Measurements from ENCODE around the gene ELK3. TPM values are rescaled to one million over a fixed set of nuclear protein-coding genes. Genes with fewer than 3 reads are reported as not detected.

ELK3 gene
- total and polyA plus RNA-seq, 9 of the 15 experiments (the other 6 are each of a cell fraction or from before 2014, with no cell fraction given): 1.5 to 5.5 (median 2.9) TPM

- H3K4me3 ChIP-seq: no peak overlapping the region
- no peak for TF ChIP-seq BMI1 (IDR thresholded peaks at IDR 0.05; ENCODE audit: low read length)
- no peak for TF ChIP-seq ZNF655 (CRISPR knock-in tag; IDR thresholded peaks at IDR 0.05)
- no peak for TF ChIP-seq CREBBP (IDR thresholded peaks at IDR 0.05; ENCODE audit: low read depth, low read length)
- no peak for TF ChIP-seq YBX1 (IDR thresholded peaks at IDR 0.05)
- TF ChIP-seq HMG20B (CRISPR knock-in tag; IDR thresholded peaks at IDR 0.05): no peak
- no peak for TF ChIP-seq JUND (IDR thresholded peaks at IDR 0.05; ENCODE audit: borderline replicate concordance, low read depth, low read length)
- TF ChIP-seq JUND (tag; IDR thresholded peaks at IDR 0.05; ENCODE audit: borderline replicate concordance, low read depth, low read length): no peak
- TF ChIP-seq NR0B1 (IDR thresholded peaks at IDR 0.05; ENCODE audit: partially characterized antibody): no peak
- TF ChIP-seq SMAD1 (IDR thresholded peaks at IDR 0.05; ENCODE audit: low read depth, low read length, partially characterized antibody): no peak
- TF ChIP-seq ELK1 (CRISPR knock-in tag; IDR thresholded peaks at IDR 0.05): no peak
- TF ChIP-seq GATA2 (CRISPR knock-in tag; IDR thresholded peaks at IDR 0.05): no peak
- TF ChIP-seq KLF1 (tag; IDR thresholded peaks at IDR 0.05): no peak
- no peak for TF ChIP-seq NR3C1 (CRISPR knock-in tag; IDR thresholded peaks at IDR 0.05)
- no peak for TF ChIP-seq BRF1 (IDR thresholded peaks at IDR 0.05; ENCODE audit: borderline replicate concordance, extremely low read depth, insufficient read length)
- no peak for TF ChIP-seq MTF1 (CRISPR knock-in tag; IDR thresholded peaks at IDR 0.05; ENCODE audit: borderline replicate concordance)
- no peak for DNase-seq (ENCODE audit: extremely low read depth in 1 of 4, low spot score in 3 of 4)
- H2AFZ ChIP-seq (ENCODE audit: low read depth, low read length): no peak overlapping the region
- no peaks in the 10 kb centered on the region for H3K9me1 ChIP-seq (ENCODE audit: control insufficient read depth, insufficient read depth, low read length)
- no peak overlapping the region for H3K4me2 ChIP-seq (ENCODE audit: insufficient read depth, low read length)
- no peak overlapping the region for H3K9ac ChIP-seq (ENCODE audit: insufficient read depth in 1 of 2, low read depth in 2 of 2, low read length in 2 of 2)
- in situ Hi-C loops (cut with MboI) (no loop called here), intact Hi-C loops (cut with micrococcal nuclease) (no loop called here)
- H3K27ac ChIP-seq (ENCODE audit: extremely low read depth, low read depth, low read length): no peak overlapping the region
- H3K4me1 ChIP-seq (replicated peaks in 1 of 2; ENCODE audit: control insufficient read depth in 2 of 2, insufficient read depth in 2 of 2, low read length in 2 of 2): peaks cover 0 to 6% of the 10 kb centered on the region in 2 experiments; a peak in 1 of 5 replicates
- ChIA-PET POLR2A (no interaction called here), CTCF (ENCODE audit: low intra/inter-chr PET ratio) (no interaction called here)
- no peaks in the 10 kb centered on the region for H3K9me3 ChIP-seq (replicated peaks; ENCODE audit: control insufficient read depth, insufficient read depth, low read depth, low read length)
- no peak for FAIRE-seq
- ATAC-seq: no peak
- BruUV-seq (replicated peaks): no TSS peak
- H4K20me1 ChIP-seq (replicated peaks; ENCODE audit: control insufficient read depth, insufficient read depth, low read length): no peaks in the 10 kb centered on the region
- peaks cover 19% of the 10 kb centered on the region; the same call in 1 of the 3 replicates for H3K36me3 ChIP-seq (ENCODE audit: control insufficient read depth, insufficient read depth, low read length)
- no peaks in the 10 kb centered on the region for H3K79me2 ChIP-seq (ENCODE audit: control insufficient read depth, insufficient read depth, low read length)
- WGBS (ENCODE audit: insufficient coverage, low coverage, missing lambda C conversion rate): 88% methylated on average over 2 of the region's 2 CpGs
- H3K27me3 ChIP-seq (ENCODE audit: control insufficient read depth in 2 of 2, insufficient read depth in 2 of 2, low read length in 2 of 2): no peaks in the 10 kb centered on the region
These were observed 72.1 kb downstream of the ELK3 start for GRCh38 chr12:96266238-96266637.
